Psoas muscle (tissue), 8 donors: ENCODE results near the gene PFKL. TPM values are rescaled to one million over a fixed set of nuclear protein-coding genes. Genes with fewer than 3 reads are reported as not detected.

ENCODE experiments used
- ATAC-seq, 4 donors: fragments of 200-7000 bp; cut with Tn5 transposase; one replicate each; pipeline ENCODE4 v1.9.1; 2020; ENCODE audit warnings: moderate library complexity in 3 of 4, mild to moderate bottlenecking in 2 of 4
- DNase-seq, 2 donors: peaks; one replicate each; pipeline ENCODE4 v3.0.0-alpha.2; 2020
- H3K27ac ChIP-seq: fragments of 200-600 bp; one replicate; pipeline ENCODE4 v1.8.0; 2022
- H3K27me3 ChIP-seq, 3 donors: fragments of 200-600 bp in 1 of 3; one replicate each; pipeline versions ENCODE4 v1.6.1 to v1.8.0; 2013 to 2022; ENCODE audit warnings: low read length in 2 of 3, mild to moderate bottlenecking in 2 of 3, moderate library complexity in 1 of 3; ENCODE audit not compliant: insufficient read depth in 3 of 3
- H3K36me3 ChIP-seq, 2 donors: fragments of 200-600 bp in 1 of 2; one replicate each; pipeline versions ENCODE4 v1.6.1 to v1.8.0; 2013 to 2022; ENCODE audit warnings: low read depth in 1 of 2, mild to moderate bottlenecking in 1 of 2, moderate library complexity in 1 of 2; ENCODE audit not compliant: insufficient read depth in 1 of 2
- H3K4me1 ChIP-seq: fragments of 200-600 bp; one replicate; pipeline ENCODE4 v1.8.0; 2022
- H3K4me3 ChIP-seq: fragments of 200-600 bp; one replicate; pipeline ENCODE4 v1.8.0; 2022; ENCODE audit warnings: mild to moderate bottlenecking
- H3K9me3 ChIP-seq: fragments of 200-600 bp; one replicate; pipeline ENCODE4 v1.8.0; 2022
- WGBS, 3 donors: extraction: QIAGEN DNeasy Blood & Tissue Kit; methylation state at CpG; one replicate each; pipeline versions ENCODE4 v1.1.6 to v1.1.7; 2013; 5-methylcytosine and 5-hydroxymethylcytosine counted together
- intact Hi-C, 2 donors: fragments of 100-400 bp; cut with DNase I; formaldehyde crosslinking; loops; one replicate each; pipeline versions ENCODE4 v1.11.0 to v1.14.2; 2022
- polyA plus RNA-seq, 3 donors: library from polyadenylated mRNA; stranded (reverse); fragments of 200-250 nt; gene quantifications; one replicate each; pipeline ENCODE4 v1.2.3, GENCODE V29; 2013
- total RNA-seq, 4 donors: library from RNA; stranded (reverse); fragmentation: NEBNext Ultra II Directional in 2 of 4; extraction: Animal tissue kit (Norgen Biotek cat#: 25700) in 2 of 4; gene quantifications; one replicate each; pipeline versions ENCODE4 v1.2.1 to v1.2.4, GENCODE V29; 2021 to 2023
- TF ChIP-seq, protein P1 (sequence below): fragments of 200-600 bp; IDR thresholded peaks from one replicate; pipeline ENCODE4 v1.8.0; 2022; ENCODE audit warnings: antibody characterized with exemption
- donor health status: healthy with polysubstance abuse.
- donor health status: DM: no; HTN: no; CAD: no; lungs with moderate emphysema.
- donor health status: Bipolar disorder and iron deficiency.
- donor health status: healthy.
- donor health status: DM: yes; HTN: yes; CAD: no.
- donor health status: DM: no; HTN: no; CAD: no.
- donor health status: DM: no; HTN: no; CAD: no.
- donor health status: DM: yes; HTN: yes; CAD: no.

Gene PFKL
- total and polyA plus RNA-seq, 7 donors: 9.2 to 33.6 (median 21.2) TPM

DNA sequence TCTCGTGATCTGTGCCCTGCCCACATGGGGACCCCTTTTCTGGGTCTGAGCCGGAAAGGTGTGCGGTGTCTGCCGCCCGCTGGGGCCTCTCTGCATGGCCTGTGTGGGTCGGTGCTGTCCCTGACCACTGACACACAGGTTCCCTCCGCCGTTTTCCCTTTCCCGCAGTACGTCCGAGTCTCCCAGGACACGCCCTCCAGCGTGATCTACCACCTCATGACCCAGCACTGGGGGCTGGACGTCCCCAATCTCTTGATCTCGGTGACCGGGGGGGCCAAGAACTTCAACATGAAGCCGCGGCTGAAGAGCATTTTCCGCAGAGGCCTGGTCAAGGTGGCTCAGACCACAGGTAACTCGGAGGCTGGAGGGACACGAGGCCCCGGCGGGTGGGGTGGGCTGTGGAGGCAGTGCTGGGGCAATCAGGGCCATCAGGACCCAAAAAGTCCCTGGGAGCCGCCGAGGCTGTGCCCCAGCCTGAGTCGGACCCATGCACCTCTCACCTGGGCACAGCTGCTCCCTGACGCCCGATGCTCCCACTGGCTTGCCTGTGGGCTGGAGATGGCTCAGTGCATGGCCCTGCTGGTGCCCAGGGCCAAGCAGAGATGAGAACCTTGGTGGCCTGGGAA is 66.8 kb downstream of the PFKL start:
- H3K27ac ChIP-seq: no peak overlapping the region
- 86 to 90% (median 88%) methylated on average over 23 to 28 of the region's 28 CpGs for WGBS, 3 donors
- no peaks in the 10 kb centered on the region for H3K9me3 ChIP-seq
- TF ChIP-seq, protein P1, sequence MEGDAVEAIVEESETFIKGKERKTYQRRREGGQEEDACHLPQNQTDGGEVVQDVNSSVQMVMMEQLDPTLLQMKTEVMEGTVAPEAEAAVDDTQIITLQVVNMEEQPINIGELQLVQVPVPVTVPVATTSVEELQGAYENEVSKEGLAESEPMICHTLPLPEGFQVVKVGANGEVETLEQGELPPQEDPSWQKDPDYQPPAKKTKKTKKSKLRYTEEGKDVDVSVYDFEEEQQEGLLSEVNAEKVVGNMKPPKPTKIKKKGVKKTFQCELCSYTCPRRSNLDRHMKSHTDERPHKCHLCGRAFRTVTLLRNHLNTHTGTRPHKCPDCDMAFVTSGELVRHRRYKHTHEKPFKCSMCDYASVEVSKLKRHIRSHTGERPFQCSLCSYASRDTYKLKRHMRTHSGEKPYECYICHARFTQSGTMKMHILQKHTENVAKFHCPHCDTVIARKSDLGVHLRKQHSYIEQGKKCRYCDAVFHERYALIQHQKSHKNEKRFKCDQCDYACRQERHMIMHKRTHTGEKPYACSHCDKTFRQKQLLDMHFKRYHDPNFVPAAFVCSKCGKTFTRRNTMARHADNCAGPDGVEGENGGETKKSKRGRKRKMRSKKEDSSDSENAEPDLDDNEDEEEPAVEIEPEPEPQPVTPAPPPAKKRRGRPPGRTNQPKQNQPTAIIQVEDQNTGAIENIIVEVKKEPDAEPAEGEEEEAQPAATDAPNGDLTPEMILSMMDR: no peak
- no peak overlapping the region for H3K4me3 ChIP-seq
- H3K4me1 ChIP-seq: no peaks in the 10 kb centered on the region
- intact Hi-C loops: no loop called here
- peaks cover 0 to 38% (median 24%) of the 10 kb centered on the region in 3 donors for H3K27me3 ChIP-seq
- DNase-seq (no peak), ATAC-seq (no peak)
- no peaks in the 10 kb centered on the region for H3K36me3 ChIP-seq

DNA sequence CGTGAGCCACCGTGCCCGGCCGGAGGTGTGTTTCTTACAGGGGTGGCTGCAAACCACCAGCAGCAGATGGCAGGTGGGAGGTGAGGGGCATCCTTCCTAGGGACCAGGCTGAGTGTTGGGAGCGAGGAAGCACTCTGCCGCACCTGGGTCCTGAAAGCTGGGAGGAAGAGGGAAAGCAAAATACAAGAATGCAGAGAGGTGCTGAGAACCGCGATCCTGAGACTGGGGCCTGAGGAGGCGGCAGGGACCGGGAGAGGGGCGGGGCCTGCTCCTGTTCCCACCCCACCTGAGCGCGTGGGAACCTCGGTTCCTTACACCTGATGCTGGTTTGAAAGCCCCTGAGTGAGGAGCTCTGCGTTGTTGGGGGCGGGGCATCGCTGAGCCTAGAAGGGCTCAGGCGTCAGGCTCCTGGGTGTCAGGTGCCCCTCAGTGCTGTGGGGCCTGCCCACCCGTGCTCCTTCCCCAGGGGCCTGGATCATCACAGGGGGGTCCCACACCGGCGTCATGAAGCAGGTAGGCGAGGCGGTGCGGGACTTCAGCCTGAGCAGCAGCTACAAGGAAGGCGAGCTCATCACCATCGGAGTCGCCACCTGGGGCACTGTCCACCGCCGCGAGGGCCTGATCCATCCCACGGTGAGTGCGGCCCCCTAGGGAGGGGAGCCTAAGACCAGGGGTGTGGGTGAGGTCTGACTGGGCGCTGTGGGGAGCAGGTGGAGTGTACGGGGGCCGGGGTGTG is 69.0 kb downstream of the PFKL start:
- intact Hi-C loops: no loop called here
- DNase-seq (no peak), ATAC-seq (no peak)
- 22 to 31% (median 27%) methylated on average over 35 of the region's 35 CpGs for WGBS, 3 donors
- TF ChIP-seq, protein P1: no peak
- no peaks in the 10 kb centered on the region for H3K9me3 ChIP-seq
- H3K4me3 ChIP-seq: no peak overlapping the region
- no peak overlapping the region for H3K27ac ChIP-seq
- peaks cover 0 to 46% (median 21%) of the 10 kb centered on the region in 3 donors for H3K27me3 ChIP-seq
- H3K4me1 ChIP-seq: no peaks in the 10 kb centered on the region
- H3K36me3 ChIP-seq: no peaks in the 10 kb centered on the region

DNA sequence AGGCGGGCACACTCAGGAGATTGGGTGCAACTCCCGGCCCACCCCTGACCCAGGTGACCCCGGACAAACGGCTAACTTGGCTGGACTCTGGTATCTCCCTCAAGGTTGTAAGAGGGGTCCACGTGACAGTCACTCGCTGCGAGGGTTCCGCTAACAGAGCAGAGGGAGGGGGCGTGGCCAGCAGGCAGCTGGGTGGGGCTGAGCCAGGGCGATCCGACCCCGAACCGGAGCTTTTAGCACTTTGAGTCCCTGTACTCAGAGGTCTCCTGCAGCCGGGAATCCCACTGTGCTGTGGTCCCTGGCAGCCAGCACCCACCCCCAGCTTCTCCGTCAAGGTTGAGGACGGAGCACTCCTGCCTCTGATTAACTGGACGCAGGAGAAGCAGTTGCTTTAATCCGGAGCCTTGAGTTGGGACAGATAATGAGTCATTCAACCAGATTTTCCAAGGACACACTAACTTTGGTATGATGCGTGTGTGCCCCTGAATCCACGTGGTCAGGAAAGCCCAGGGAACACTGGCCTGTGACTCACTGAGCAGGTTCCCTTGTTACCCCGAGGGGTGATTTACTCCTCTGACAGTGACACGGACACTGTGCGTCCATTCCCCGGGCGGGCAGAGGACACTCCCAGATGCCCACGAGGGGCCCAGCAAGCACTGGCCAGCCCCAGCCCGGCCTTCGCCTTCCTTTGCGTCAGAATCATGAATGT is 70.3 kb downstream of the PFKL start:
- ATAC-seq: peak; percentile 49 to 68 (median 60)
- H3K4me1 ChIP-seq: no peaks in the 10 kb centered on the region
- H3K9me3 ChIP-seq: no peaks in the 10 kb centered on the region
- H3K4me3 ChIP-seq: peak overlapping the region; percentile 18
- DNase-seq: peak in 1 of 2 donors; percentile 40
- peaks cover 0 to 47% (median 19%) of the 10 kb centered on the region in 3 donors for H3K27me3 ChIP-seq
- no peak overlapping the region for H3K27ac ChIP-seq
- 23 to 25% (median 24%) methylated on average over 25 to 29 of the region's 29 CpGs for WGBS, 3 donors
- intact Hi-C loops: no loop called here
- TF ChIP-seq, protein P1: no peak
- no peaks in the 10 kb centered on the region for H3K36me3 ChIP-seq

DNA sequence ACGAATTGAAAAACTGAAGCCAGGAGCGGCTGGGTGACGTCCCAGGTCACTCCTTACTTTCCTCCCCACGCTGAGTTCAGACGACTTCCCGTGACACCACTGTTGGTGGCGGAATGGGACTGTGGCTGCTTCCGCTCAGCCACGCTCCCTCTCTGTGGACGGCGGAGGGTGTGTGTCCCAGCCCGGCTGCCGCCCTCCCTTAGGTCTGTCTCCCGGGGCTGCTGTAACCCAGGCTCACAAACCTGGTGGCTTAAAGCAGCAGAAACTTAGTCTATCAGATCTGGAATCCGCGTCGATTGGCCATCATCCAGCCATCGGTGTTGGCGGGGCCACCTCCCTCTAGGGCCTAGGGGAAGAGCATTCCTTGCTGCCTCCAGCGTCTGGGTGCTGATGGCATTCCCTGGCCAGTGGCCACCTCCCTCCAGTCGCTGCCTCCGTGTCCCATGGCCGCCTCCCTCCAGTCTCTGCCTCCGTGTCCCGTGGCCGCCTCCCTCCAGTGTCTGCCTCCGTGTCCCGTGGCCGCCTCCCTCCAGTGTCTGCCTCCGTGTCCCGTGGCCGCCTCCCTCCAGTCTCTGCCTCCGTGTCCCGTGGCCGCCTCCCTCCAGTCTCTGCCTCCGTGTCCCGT is 71.0 kb downstream of the PFKL start:
- no peak for DNase-seq
- WGBS, 3 donors: 80 to 82% (median 81%) methylated on average over 32 to 35 of the region's 37 CpGs
- Histone ChIP-seq H3K9me3 (no peaks in the 10 kb centered on the region), H3K27me3 (peaks cover 0 to 53% (median 19%) of the 10 kb centered on the region in 3 donors), H3K4me1 (no peaks in the 10 kb centered on the region), H3K27ac (no peak overlapping the region), H3K4me3 (no peak overlapping the region), H3K36me3 (no peaks in the 10 kb centered on the region)
- TF ChIP-seq, protein P1: no peak
- intact Hi-C loops: no loop called here
- no peak for ATAC-seq
